Measurements from ENCODE around the gene ANTXR1. TPM values are rescaled to one million over a fixed set of nuclear protein-coding genes. Genes with fewer than 3 reads are reported as not detected.
A peak's percentile ranks its signal among the peaks of the same experiment; 100 is the strongest.

Gene ANTXR1
- total RNA-seq, 1 donor = 61.5 TPM

- TF ChIP-seq CTCF (IDR thresholded peaks at IDR 0.05; ENCODE audit: insufficient read depth, low read length) = no peak
- no peak overlapping the region for H3K4me3 ChIP-seq (ENCODE audit: low read depth, low read length)
- DNase-seq (ENCODE audit: low read depth) = peak; percentile 35
These were observed 25.9 kb upstream of the ANTXR1 start for GRCh38 chr2:68987021-68987503.

- no peak for DNase-seq (ENCODE audit: low read depth)
- H3K4me3 ChIP-seq (ENCODE audit: low read depth, low read length) = no peak overlapping the region
- no peak for TF ChIP-seq CTCF (IDR thresholded peaks at IDR 0.05; ENCODE audit: insufficient read depth, low read length)
These were observed 23.9 kb upstream of the ANTXR1 start for GRCh38 chr2:68989035-68989434.

GRCh38 chr2:68992341-68992740 lies 20.6 kb upstream of the ANTXR1 start:
- no peak for TF ChIP-seq CTCF (IDR thresholded peaks at IDR 0.05; ENCODE audit: insufficient read depth, low read length)
- H3K4me3 ChIP-seq (ENCODE audit: low read depth, low read length) = no peak overlapping the region
- DNase-seq (ENCODE audit: low read depth) = no peak

- no peak for TF ChIP-seq CTCF (IDR thresholded peaks at IDR 0.05; ENCODE audit: insufficient read depth, low read length)
- H3K4me3 ChIP-seq (ENCODE audit: low read depth, low read length) = no peak overlapping the region
- no peak for DNase-seq (ENCODE audit: low read depth)
These were observed 20.0 kb upstream of the ANTXR1 start for GRCh38 chr2:68992933-68993332.

- DNase-seq (ENCODE audit: low read depth) = no peak
- no peak for TF ChIP-seq CTCF (IDR thresholded peaks at IDR 0.05; ENCODE audit: insufficient read depth, low read length)
- H3K4me3 ChIP-seq (ENCODE audit: low read depth, low read length) = no peak overlapping the region
These were observed 19.3 kb upstream of the ANTXR1 start for GRCh38 chr2:68993660-68994059.

- no peak overlapping the region for H3K4me3 ChIP-seq (ENCODE audit: low read depth, low read length)
- TF ChIP-seq CTCF (IDR thresholded peaks at IDR 0.05; ENCODE audit: insufficient read depth, low read length) = no peak
- DNase-seq (ENCODE audit: low read depth) = peak; percentile 85
These were observed 18.1 kb upstream of the ANTXR1 start for GRCh38 chr2:68994864-68995263.

- no peak for DNase-seq (ENCODE audit: low read depth)
These were observed 17.1 kb upstream of the ANTXR1 start for GRCh38 chr2:68995916-68996315.

More at GRCh38 chr2:68995916-68996315, 17.1 kb upstream of the ANTXR1 start:
- H3K4me3 ChIP-seq (ENCODE audit: low read depth, low read length) = no peak overlapping the region
- TF ChIP-seq CTCF (IDR thresholded peaks at IDR 0.05; ENCODE audit: insufficient read depth, low read length) = no peak

Measured in fibroblast of the aortic adventitia (primary cell).